WTC11 (cell line): ENCODE measurements around the gene ABCB11. TPM values are rescaled to one million over a fixed set of nuclear protein-coding genes. Genes with fewer than 3 reads are reported as not detected.

Experiments
- ATAC-seq: fragments of 200-7000 bp; cut with Tn5 transposase; 2 replicates; pipeline ENCODE4 v1.10.0; 2021; ENCODE audit warnings: mild to moderate bottlenecking, moderate library complexity
- CTCF ChIA-PET: fragments of 300-600 bp; sonication (Branson Sonifier 250); formaldehyde crosslinking; loops from one replicate; lab custom pipeline; 2021; ENCODE audit warnings: antibody characterized with exemption; lab: Charles Lee
- POLR2A ChIA-PET: fragments of 350-600 bp; sonication (Branson Sonifier 250); formaldehyde crosslinking; loops from one replicate; lab custom pipeline; 2021; ENCODE audit warnings: antibody characterized with exemption; lab: Charles Lee
- DNase-seq: peaks from one replicate; pipeline ENCODE4 v3.0.0; 2021; ENCODE audit warnings: low spot score
- H3K27ac Mint-ChIP-seq: 2 replicates; pipeline ENCODE4 v1.8.0; 2021; ENCODE audit warnings: mixed read lengths
- H3K27me3 Mint-ChIP-seq: 2 replicates; pipeline ENCODE4 v1.8.0; 2021; ENCODE audit warnings: low read depth, mild to moderate bottlenecking, moderate library complexity, mixed read lengths
- H3K36me3 Mint-ChIP-seq: 2 replicates; pipeline ENCODE4 v1.8.0; 2021; ENCODE audit warnings: mixed read lengths
- H3K4me1 Mint-ChIP-seq: 2 replicates; pipeline ENCODE4 v1.8.0; 2022; ENCODE audit warnings: mixed read lengths
- H3K4me3 Mint-ChIP-seq: 2 replicates; pipeline ENCODE4 v1.8.0; 2021; ENCODE audit warnings: mild to moderate bottlenecking, moderate library complexity, mixed read lengths
- H3K9me3 Mint-ChIP-seq: 2 replicates; pipeline ENCODE4 v1.8.0; 2021; ENCODE audit warnings: mixed read lengths
- AFF4 ChIP-seq: sonication (generic); formaldehyde crosslinking; IDR thresholded peaks from 2 replicates; pipeline ENCODE4 v1.8.1; 2023; ENCODE audit warnings: mild to moderate bottlenecking, missing genetic modification reagents, borderline replicate concordance
- EMX1 ChIP-seq: fragments of 250-450 bp; sonication (Bioruptor Pico); IDR thresholded peaks from 2 replicates; pipeline ENCODE4 v1.8.0; 2021; ENCODE audit warnings: mild to moderate bottlenecking
- FOXJ3 ChIP-seq: sonication (generic); formaldehyde crosslinking; IDR thresholded peaks from 2 replicates; pipeline ENCODE4 v1.9.0; 2021; ENCODE audit warnings: missing genetic modification reagents, mild to moderate bottlenecking, borderline replicate concordance
- FOXP1 ChIP-seq: sonication (generic); formaldehyde crosslinking; IDR thresholded peaks from 2 replicates; pipeline ENCODE4 v1.8.0; 2022; ENCODE audit warnings: missing genetic modification reagents, mild to moderate bottlenecking, moderate library complexity, borderline replicate concordance
- GRHL2 ChIP-seq: fragments of 250-450 bp; sonication (Bioruptor Pico); IDR thresholded peaks from 2 replicates; pipeline ENCODE4 v1.8.0; 2022; ENCODE audit warnings: mild to moderate bottlenecking, moderate library complexity; ENCODE audit not compliant: insufficient replicate concordance, severe bottlenecking
- JUN ChIP-seq: sonication (generic); formaldehyde crosslinking; IDR thresholded peaks from 2 replicates; pipeline ENCODE4 v1.8.0; 2023; ENCODE audit warnings: mild to moderate bottlenecking, missing genetic modification reagents
- NFE2L1 ChIP-seq: sonication (generic); formaldehyde crosslinking; IDR thresholded peaks from 2 replicates; pipeline ENCODE4 v1.8.1; 2023; ENCODE audit warnings: missing genetic modification reagents
- NR1H2 ChIP-seq: sonication (generic); formaldehyde crosslinking; IDR thresholded peaks from 2 replicates; pipeline ENCODE4 v1.9.0; 2021; ENCODE audit warnings: mild to moderate bottlenecking, moderate library complexity, missing genetic modification reagents
- OVOL2 ChIP-seq: fragments of 250-450 bp; sonication (Bioruptor Pico); IDR thresholded peaks from 2 replicates; pipeline ENCODE4 v1.9.0; 2021; ENCODE audit warnings: mild to moderate bottlenecking, borderline replicate concordance
- RORB ChIP-seq: fragments of 250-450 bp; sonication (Bioruptor Pico); IDR thresholded peaks from 2 replicates; pipeline ENCODE4 v1.9.0; 2021; ENCODE audit warnings: mild to moderate bottlenecking
- TEAD4 ChIP-seq: sonication (generic); formaldehyde crosslinking; IDR thresholded peaks from 2 replicates; pipeline ENCODE4 v1.8.0; 2022; ENCODE audit warnings: mild to moderate bottlenecking, missing genetic modification reagents
- ZBTB43 ChIP-seq: sonication (generic); formaldehyde crosslinking; IDR thresholded peaks from 2 replicates; pipeline ENCODE4 v1.8.1; 2023; ENCODE audit warnings: mild to moderate bottlenecking, missing genetic modification reagents
- ZMAT4 ChIP-seq: fragments of 250-450 bp; sonication (Bioruptor Pico); IDR thresholded peaks from 2 replicates; pipeline ENCODE4 v1.9.0; 2021; ENCODE audit warnings: mild to moderate bottlenecking
- ZNF138 ChIP-seq: sonication (generic); formaldehyde crosslinking; conservative IDR thresholded peaks from 2 replicates; pipeline ENCODE4 v1.8.1; 2022; ENCODE audit warnings: mild to moderate bottlenecking, moderate library complexity, missing genetic modification reagents
- ZNF396 ChIP-seq: fragments of 250-450 bp; sonication (Bioruptor Pico); IDR thresholded peaks from 2 replicates; pipeline ENCODE4 v1.8.0; 2021; ENCODE audit warnings: mild to moderate bottlenecking, moderate library complexity, borderline replicate concordance
- total RNA-seq: library from RNA; stranded (reverse); gene quantifications from 3 replicates; pipeline ENCODE4 v1.2.3, GENCODE V29; 2021
- TF ChIP-seq, protein P1 (sequence below): sonication (generic); formaldehyde crosslinking; IDR thresholded peaks from 2 replicates; pipeline ENCODE4 v1.8.0; 2023; ENCODE audit warnings: missing genetic modification reagents, mild to moderate bottlenecking, borderline replicate concordance
- TF ChIP-seq, protein P2 (sequence below): fragments of 250-450 bp; sonication (Bioruptor Pico); IDR thresholded peaks from 2 replicates; pipeline ENCODE4 v1.9.0; 2021; ENCODE audit warnings: moderate library complexity, mild to moderate bottlenecking, inconsistent platforms, borderline replicate concordance
- TF ChIP-seq, protein P3 (sequence below): sonication (generic); formaldehyde crosslinking; IDR thresholded peaks from 2 replicates; pipeline ENCODE4 v1.8.1; 2022; ENCODE audit warnings: mild to moderate bottlenecking, missing genetic modification reagents, moderate library complexity, borderline replicate concordance
- TF ChIP-seq, protein P4 (sequence below): sonication (generic); formaldehyde crosslinking; conservative IDR thresholded peaks from 2 replicates; pipeline ENCODE4 v1.8.1; 2022; ENCODE audit warnings: mild to moderate bottlenecking, missing genetic modification reagents
- TF ChIP-seq, protein P5 (sequence below): fragments of 250-450 bp; sonication (Bioruptor Pico); IDR thresholded peaks from 2 replicates; pipeline ENCODE4 v1.9.0; 2021; ENCODE audit warnings: mild to moderate bottlenecking, borderline replicate concordance

ABCB11 gene
- total RNA-seq, 1 experiment from 2014 or later, result 0.77 TPM

DNA sequence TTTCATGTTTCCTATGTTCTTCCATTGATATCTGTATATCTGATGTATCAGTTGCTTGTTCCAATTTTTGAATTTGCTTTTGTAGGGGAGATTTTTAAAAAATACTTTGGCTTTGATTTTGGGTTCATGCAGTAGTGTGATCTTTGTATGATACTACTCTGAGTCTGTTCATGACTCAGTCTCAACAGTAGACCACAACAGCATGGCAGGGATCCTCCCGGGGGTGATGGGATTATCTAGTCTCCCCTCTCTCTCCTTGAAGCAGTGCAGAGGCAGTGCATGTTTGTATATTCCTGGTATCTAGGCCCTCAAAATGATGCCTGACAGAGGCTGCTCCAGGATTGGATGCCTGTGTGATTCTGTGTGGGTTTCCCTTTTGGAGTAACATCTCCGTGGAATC is 74.7 kb downstream of the ABCB11 start:
- CTCF ChIA-PET, result no interaction called here
- H3K27ac Mint-ChIP-seq, result no peak overlapping the region

More for the DNA sequence above, 74.7 kb downstream of the ABCB11 start:
- ATAC-seq (no peak), DNase-seq (no peak)
- H3K9me3 Mint-ChIP-seq, result peaks cover 31% of the 10 kb centered on the region
- no peaks in the 10 kb centered on the region; the same call in 1 of the 2 replicates for H3K36me3 Mint-ChIP-seq
- H3K27me3 Mint-ChIP-seq, result no peaks in the 10 kb centered on the region; the same call in 1 of the 2 replicates
- no peak overlapping the region for H3K4me3 Mint-ChIP-seq
- POLR2A ChIA-PET, result no interaction called here
- no peaks in the 10 kb centered on the region for H3K4me1 Mint-ChIP-seq
- no peak for TF ChIP-seq EMX1
- TF ChIP-seq TEAD4 (CRISPR knock-in tag), result no peak
- TF ChIP-seq, protein P1, sequence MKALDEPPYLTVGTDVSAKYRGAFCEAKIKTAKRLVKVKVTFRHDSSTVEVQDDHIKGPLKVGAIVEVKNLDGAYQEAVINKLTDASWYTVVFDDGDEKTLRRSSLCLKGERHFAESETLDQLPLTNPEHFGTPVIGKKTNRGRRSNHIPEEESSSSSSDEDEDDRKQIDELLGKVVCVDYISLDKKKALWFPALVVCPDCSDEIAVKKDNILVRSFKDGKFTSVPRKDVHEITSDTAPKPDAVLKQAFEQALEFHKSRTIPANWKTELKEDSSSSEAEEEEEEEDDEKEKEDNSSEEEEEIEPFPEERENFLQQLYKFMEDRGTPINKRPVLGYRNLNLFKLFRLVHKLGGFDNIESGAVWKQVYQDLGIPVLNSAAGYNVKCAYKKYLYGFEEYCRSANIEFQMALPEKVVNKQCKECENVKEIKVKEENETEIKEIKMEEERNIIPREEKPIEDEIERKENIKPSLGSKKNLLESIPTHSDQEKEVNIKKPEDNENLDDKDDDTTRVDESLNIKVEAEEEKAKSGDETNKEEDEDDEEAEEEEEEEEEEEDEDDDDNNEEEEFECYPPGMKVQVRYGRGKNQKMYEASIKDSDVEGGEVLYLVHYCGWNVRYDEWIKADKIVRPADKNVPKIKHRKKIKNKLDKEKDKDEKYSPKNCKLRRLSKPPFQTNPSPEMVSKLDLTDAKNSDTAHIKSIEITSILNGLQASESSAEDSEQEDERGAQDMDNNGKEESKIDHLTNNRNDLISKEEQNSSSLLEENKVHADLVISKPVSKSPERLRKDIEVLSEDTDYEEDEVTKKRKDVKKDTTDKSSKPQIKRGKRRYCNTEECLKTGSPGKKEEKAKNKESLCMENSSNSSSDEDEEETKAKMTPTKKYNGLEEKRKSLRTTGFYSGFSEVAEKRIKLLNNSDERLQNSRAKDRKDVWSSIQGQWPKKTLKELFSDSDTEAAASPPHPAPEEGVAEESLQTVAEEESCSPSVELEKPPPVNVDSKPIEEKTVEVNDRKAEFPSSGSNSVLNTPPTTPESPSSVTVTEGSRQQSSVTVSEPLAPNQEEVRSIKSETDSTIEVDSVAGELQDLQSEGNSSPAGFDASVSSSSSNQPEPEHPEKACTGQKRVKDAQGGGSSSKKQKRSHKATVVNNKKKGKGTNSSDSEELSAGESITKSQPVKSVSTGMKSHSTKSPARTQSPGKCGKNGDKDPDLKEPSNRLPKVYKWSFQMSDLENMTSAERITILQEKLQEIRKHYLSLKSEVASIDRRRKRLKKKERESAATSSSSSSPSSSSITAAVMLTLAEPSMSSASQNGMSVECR (CRISPR knock-in tag), result no peak
- TF ChIP-seq JUN (CRISPR knock-in tag), result no peak
- TF ChIP-seq RORB (CRISPR knock-in tag), result no peak
- TF ChIP-seq ZNF138, result no peak
- TF ChIP-seq NFE2L1 (CRISPR knock-in tag), result no peak
- no peak for TF ChIP-seq AFF4 (CRISPR knock-in tag)
- no peak for TF ChIP-seq NR1H2 (CRISPR knock-in tag)
- no peak for TF ChIP-seq ZBTB43 (CRISPR knock-in tag)
- no peak for TF ChIP-seq GRHL2 (CRISPR knock-in tag)
- TF ChIP-seq, protein P2, sequence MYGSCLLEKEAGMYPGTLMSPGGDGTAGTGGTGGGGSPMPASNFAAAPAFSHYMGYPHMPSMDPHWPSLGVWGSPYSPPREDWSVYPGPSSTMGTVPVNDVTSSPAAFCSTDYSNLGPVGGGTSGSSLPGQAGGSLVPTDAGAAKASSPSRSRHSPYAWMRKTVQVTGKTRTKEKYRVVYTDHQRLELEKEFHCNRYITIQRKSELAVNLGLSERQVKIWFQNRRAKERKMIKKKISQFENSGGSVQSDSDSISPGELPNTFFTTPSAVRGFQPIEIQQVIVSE (CRISPR knock-in tag), result no peak
- TF ChIP-seq ZNF396 (CRISPR knock-in tag), result no peak
- TF ChIP-seq, protein P3, sequence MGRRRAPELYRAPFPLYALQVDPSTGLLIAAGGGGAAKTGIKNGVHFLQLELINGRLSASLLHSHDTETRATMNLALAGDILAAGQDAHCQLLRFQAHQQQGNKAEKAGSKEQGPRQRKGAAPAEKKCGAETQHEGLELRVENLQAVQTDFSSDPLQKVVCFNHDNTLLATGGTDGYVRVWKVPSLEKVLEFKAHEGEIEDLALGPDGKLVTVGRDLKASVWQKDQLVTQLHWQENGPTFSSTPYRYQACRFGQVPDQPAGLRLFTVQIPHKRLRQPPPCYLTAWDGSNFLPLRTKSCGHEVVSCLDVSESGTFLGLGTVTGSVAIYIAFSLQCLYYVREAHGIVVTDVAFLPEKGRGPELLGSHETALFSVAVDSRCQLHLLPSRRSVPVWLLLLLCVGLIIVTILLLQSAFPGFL, result no peak
- TF ChIP-seq, protein P4, sequence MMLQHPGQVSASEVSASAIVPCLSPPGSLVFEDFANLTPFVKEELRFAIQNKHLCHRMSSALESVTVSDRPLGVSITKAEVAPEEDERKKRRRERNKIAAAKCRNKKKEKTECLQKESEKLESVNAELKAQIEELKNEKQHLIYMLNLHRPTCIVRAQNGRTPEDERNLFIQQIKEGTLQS (CRISPR knock-in tag), result no peak
- TF ChIP-seq FOXP1 (CRISPR knock-in tag), result no peak
- no peak for TF ChIP-seq ZMAT4 (CRISPR knock-in tag)
- TF ChIP-seq, protein P5, sequence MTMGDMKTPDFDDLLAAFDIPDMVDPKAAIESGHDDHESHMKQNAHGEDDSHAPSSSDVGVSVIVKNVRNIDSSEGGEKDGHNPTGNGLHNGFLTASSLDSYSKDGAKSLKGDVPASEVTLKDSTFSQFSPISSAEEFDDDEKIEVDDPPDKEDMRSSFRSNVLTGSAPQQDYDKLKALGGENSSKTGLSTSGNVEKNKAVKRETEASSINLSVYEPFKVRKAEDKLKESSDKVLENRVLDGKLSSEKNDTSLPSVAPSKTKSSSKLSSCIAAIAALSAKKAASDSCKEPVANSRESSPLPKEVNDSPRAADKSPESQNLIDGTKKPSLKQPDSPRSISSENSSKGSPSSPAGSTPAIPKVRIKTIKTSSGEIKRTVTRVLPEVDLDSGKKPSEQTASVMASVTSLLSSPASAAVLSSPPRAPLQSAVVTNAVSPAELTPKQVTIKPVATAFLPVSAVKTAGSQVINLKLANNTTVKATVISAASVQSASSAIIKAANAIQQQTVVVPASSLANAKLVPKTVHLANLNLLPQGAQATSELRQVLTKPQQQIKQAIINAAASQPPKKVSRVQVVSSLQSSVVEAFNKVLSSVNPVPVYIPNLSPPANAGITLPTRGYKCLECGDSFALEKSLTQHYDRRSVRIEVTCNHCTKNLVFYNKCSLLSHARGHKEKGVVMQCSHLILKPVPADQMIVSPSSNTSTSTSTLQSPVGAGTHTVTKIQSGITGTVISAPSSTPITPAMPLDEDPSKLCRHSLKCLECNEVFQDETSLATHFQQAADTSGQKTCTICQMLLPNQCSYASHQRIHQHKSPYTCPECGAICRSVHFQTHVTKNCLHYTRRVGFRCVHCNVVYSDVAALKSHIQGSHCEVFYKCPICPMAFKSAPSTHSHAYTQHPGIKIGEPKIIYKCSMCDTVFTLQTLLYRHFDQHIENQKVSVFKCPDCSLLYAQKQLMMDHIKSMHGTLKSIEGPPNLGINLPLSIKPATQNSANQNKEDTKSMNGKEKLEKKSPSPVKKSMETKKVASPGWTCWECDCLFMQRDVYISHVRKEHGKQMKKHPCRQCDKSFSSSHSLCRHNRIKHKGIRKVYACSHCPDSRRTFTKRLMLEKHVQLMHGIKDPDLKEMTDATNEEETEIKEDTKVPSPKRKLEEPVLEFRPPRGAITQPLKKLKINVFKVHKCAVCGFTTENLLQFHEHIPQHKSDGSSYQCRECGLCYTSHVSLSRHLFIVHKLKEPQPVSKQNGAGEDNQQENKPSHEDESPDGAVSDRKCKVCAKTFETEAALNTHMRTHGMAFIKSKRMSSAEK (CRISPR knock-in tag), result no peak
- no peak for TF ChIP-seq FOXJ3 (CRISPR knock-in tag)
- TF ChIP-seq OVOL2 (CRISPR knock-in tag), result no peak
- TF ChIP-seq, all 79 proteins: peak for 0
